ENCODE measurements around the gene SNRPA1.

DNA sequence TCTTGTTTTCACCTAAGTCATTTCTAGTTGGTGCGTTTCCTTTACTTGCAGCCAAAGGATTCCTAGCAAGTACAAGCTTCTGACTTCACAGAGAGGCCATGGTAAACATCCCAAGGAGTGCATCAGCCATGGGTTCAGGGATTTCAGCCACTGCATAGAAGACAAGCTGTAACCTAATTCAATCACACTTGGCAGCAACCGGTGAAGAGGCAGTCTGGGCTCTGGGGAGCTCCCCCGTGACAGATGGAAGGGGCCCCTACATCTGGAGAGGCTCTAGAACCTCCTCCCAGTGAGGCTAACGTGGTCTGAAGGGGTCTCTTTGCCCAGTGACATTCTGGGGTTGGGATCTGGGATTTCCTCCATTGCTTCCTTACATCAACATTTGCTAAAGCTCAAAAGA is 8.4 kb upstream of the SNRPA1 start:
- TF ChIP-seq POLR2AphosphoS5 (IDR thresholded peaks at IDR 0.05; ENCODE audit: low read depth, low read length) (no peak), TAF1 (IDR thresholded peaks at IDR 0.05; ENCODE audit: borderline replicate concordance, low read depth, low read length) (no peak)
